WTC11 (cell line): ENCODE data around the gene AIP. TPM values are rescaled to one million over a fixed set of nuclear protein-coding genes. Genes with fewer than 3 reads are reported as not detected.
A peak's percentile ranks its signal among the peaks of the same experiment; 100 is the strongest.
"Not testable (repeated sequence)": the region's sequence is repeated elsewhere in the genome, so short reads cannot be mapped to it uniquely, and the experiment has no call there.

Experiments
- ATAC-seq: fragments of 200-7000 bp; cut with Tn5 transposase; 2 replicates; pipeline ENCODE4 v1.10.0; 2021; ENCODE audit warnings: mild to moderate bottlenecking, moderate library complexity
- CTCF ChIA-PET: fragments of 300-600 bp; sonication (Branson Sonifier 250); formaldehyde crosslinking; loops from one replicate; lab custom pipeline; 2021; ENCODE audit warnings: antibody characterized with exemption; lab: Charles Lee
- POLR2A ChIA-PET: fragments of 350-600 bp; sonication (Branson Sonifier 250); formaldehyde crosslinking; loops from one replicate; lab custom pipeline; 2021; ENCODE audit warnings: antibody characterized with exemption; lab: Charles Lee
- DNase-seq: peaks from one replicate; pipeline ENCODE4 v3.0.0; 2021; ENCODE audit warnings: low spot score
- H3K27ac Mint-ChIP-seq: 2 replicates; pipeline ENCODE4 v1.8.0; 2021; ENCODE audit warnings: mixed read lengths
- H3K27me3 Mint-ChIP-seq: 2 replicates; pipeline ENCODE4 v1.8.0; 2021; ENCODE audit warnings: low read depth, mild to moderate bottlenecking, moderate library complexity, mixed read lengths
- H3K36me3 Mint-ChIP-seq: 2 replicates; pipeline ENCODE4 v1.8.0; 2021; ENCODE audit warnings: mixed read lengths
- H3K4me1 Mint-ChIP-seq: 2 replicates; pipeline ENCODE4 v1.8.0; 2022; ENCODE audit warnings: mixed read lengths
- H3K4me3 Mint-ChIP-seq: 2 replicates; pipeline ENCODE4 v1.8.0; 2021; ENCODE audit warnings: mild to moderate bottlenecking, moderate library complexity, mixed read lengths
- H3K9me3 Mint-ChIP-seq: 2 replicates; pipeline ENCODE4 v1.8.0; 2021; ENCODE audit warnings: mixed read lengths
- AFF4 ChIP-seq: sonication (generic); formaldehyde crosslinking; IDR thresholded peaks from 2 replicates; pipeline ENCODE4 v1.8.1; 2023; ENCODE audit warnings: mild to moderate bottlenecking, missing genetic modification reagents, borderline replicate concordance
- AR ChIP-seq: fragments of 250-450 bp; sonication (Bioruptor Pico); IDR thresholded peaks from 2 replicates; pipeline ENCODE4 v1.9.0; 2021; ENCODE audit warnings: mild to moderate bottlenecking
- ARID4B ChIP-seq: sonication (generic); formaldehyde crosslinking; IDR thresholded peaks from 2 replicates; pipeline ENCODE4 v1.8.0; 2023; ENCODE audit warnings: missing genetic modification reagents, mild to moderate bottlenecking, borderline replicate concordance
- ELF4 ChIP-seq: sonication (generic); formaldehyde crosslinking; IDR thresholded peaks from 2 replicates; pipeline ENCODE4 v1.8.1; 2022; ENCODE audit warnings: low read depth, mild to moderate bottlenecking, moderate library complexity, missing genetic modification reagents
- ESRRA ChIP-seq: sonication (generic); formaldehyde crosslinking; IDR thresholded peaks from 2 replicates; pipeline ENCODE4 v1.8.1; 2022; ENCODE audit warnings: mild to moderate bottlenecking, missing genetic modification reagents, borderline replicate concordance
- HMGXB4 ChIP-seq: sonication (generic); formaldehyde crosslinking; IDR thresholded peaks from 2 replicates; pipeline ENCODE4 v1.8.1; 2023; ENCODE audit warnings: mild to moderate bottlenecking, moderate library complexity, missing genetic modification reagents
- SMAD4 ChIP-seq: sonication (generic); formaldehyde crosslinking; IDR thresholded peaks from 2 replicates; pipeline ENCODE4 v1.8.0; 2022; ENCODE audit warnings: mild to moderate bottlenecking, missing genetic modification reagents
- TEAD4 ChIP-seq: sonication (generic); formaldehyde crosslinking; IDR thresholded peaks from 2 replicates; pipeline ENCODE4 v1.8.0; 2022; ENCODE audit warnings: mild to moderate bottlenecking, missing genetic modification reagents
- ZNF121 ChIP-seq: sonication (generic); formaldehyde crosslinking; IDR thresholded peaks from 2 replicates; pipeline ENCODE4 v1.8.0; 2023; ENCODE audit warnings: missing genetic modification reagents
- ZNF138 ChIP-seq: sonication (generic); formaldehyde crosslinking; conservative IDR thresholded peaks from 2 replicates; pipeline ENCODE4 v1.8.1; 2022; ENCODE audit warnings: mild to moderate bottlenecking, moderate library complexity, missing genetic modification reagents
- ZNF232 ChIP-seq: sonication (generic); formaldehyde crosslinking; IDR thresholded peaks from 2 replicates; pipeline ENCODE4 v1.8.0; 2022; ENCODE audit warnings: mild to moderate bottlenecking, missing genetic modification reagents
- ZNF263 ChIP-seq: sonication (generic); formaldehyde crosslinking; IDR thresholded peaks from 2 replicates; pipeline ENCODE4 v1.8.1; 2022; ENCODE audit warnings: low read depth, mild to moderate bottlenecking, moderate library complexity, missing genetic modification reagents
- total RNA-seq: library from RNA; stranded (reverse); gene quantifications from 3 replicates; pipeline ENCODE4 v1.2.3, GENCODE V29; 2021

Gene AIP
- total RNA-seq, 1 experiment from 2014 or later = 32.8 TPM

- TF ChIP-seq AFF4 (CRISPR knock-in tag) (0 out of 2 replicates have a peak, but pooled peaks have one; percentile 39), AR (no peak), ZNF121 (CRISPR knock-in tag) (no peak)
Measured at GRCh38 chr11:67464411-67465188, 18.2 kb upstream of the AIP start (continued).

- Mint-ChIP-seq H3K9me3 (no peaks in the 10 kb centered on the region), H3K27me3 (0 out of 2 replicates have a peak, but pooled peaks cover 4% of the 10 kb centered on the region), H3K36me3 (no peaks in the 10 kb centered on the region), H3K4me1 (peaks cover 23% of the 10 kb centered on the region), H3K4me3 (peak overlapping the region; percentile 79), H3K27ac (peak overlapping the region; percentile 63)
- ATAC-seq = no peak; the same call in 1 of the 2 replicates
- TF ChIP-seq ESRRA = no peak
- TF ChIP-seq HMGXB4 = 0 out of 2 replicates have a peak, but pooled peaks have one; percentile 3
- TF ChIP-seq ZNF232 (CRISPR knock-in tag) = 0 out of 2 replicates have a peak, but pooled peaks have one; percentile 11
- ChIA-PET POLR2A (interaction anchor here (0.6 to 1.1 kb wide), 4 partner anchors 91 to 1163 kb away, joined by 3 to 4 read pairs (median 3); partner anchors contain the start of gene POLD4), CTCF (interaction anchor here (1.0 kb wide), 2 partner anchors 64 to 114 kb away, joined by 3 to 4 read pairs; partner anchors contain the start of gene PPP1CA)
- DNase-seq = no peak
Measured at GRCh38 chr11:67465189-67465510, 17.7 kb upstream of the AIP start.

GRCh38 chr11:67465530-67465929, 17.3 kb upstream of the AIP start:
- not testable (repeated sequence) for DNase-seq, H3K36me3 Mint-ChIP-seq, ATAC-seq, H3K9me3 Mint-ChIP-seq, H3K27me3 Mint-ChIP-seq
- Mint-ChIP-seq H3K27ac (peak overlapping the region; percentile 63), H3K4me3 (peak overlapping the region; percentile 79), H3K4me1 (peaks cover 23% of the 10 kb centered on the region)
- CTCF ChIA-PET = interaction anchor here (1.0 kb wide), 2 partner anchors 64 to 114 kb away, joined by 3 to 4 read pairs; partner anchors contain the start of gene PPP1CA
- POLR2A ChIA-PET = interaction anchor here (0.6 to 1.1 kb wide), 4 partner anchors 92 to 1164 kb away, joined by 3 to 4 read pairs (median 3); partner anchors contain the start of gene POLD4

GRCh38 chr11:67466367-67466766, 16.5 kb upstream of the AIP start:
- H3K36me3 Mint-ChIP-seq = no peaks in the 10 kb centered on the region
- CTCF ChIA-PET = no interaction called here
- no peak overlapping the region for H3K27ac Mint-ChIP-seq
- peaks cover 3% of the 10 kb centered on the region; the same call in 1 of the 2 replicates for H3K27me3 Mint-ChIP-seq
- POLR2A ChIA-PET = no interaction called here
- ATAC-seq = no peak
- no peak for DNase-seq
- no peaks in the 10 kb centered on the region for H3K9me3 Mint-ChIP-seq
- H3K4me3 Mint-ChIP-seq = no peak overlapping the region
- H3K4me1 Mint-ChIP-seq = peaks cover 23% of the 10 kb centered on the region
- TF ChIP-seq TEAD4 (CRISPR knock-in tag) (no peak), ARID4B (CRISPR knock-in tag) (no peak), SMAD4 (CRISPR knock-in tag) (no peak), ELF4 (CRISPR knock-in tag) (no peak), ZNF263 (CRISPR knock-in tag) (no peak), ZNF138 (CRISPR knock-in tag) (no peak)
